NCI-H1417 treated with DMSO at 0.1 percent for 48 hours (cell line): ENCODE measurements around the gene CHSY1.
"Not testable (repeated sequence)": the region's sequence is repeated elsewhere in the genome, so short reads cannot be mapped to it uniquely, and the experiment has no call there.

ENCODE experiments used
- DNase-seq: peaks from one replicate; lab custom pipeline; 2025; lab: John Stamatoyannopoulos, UW

Gene CHSY1

GRCh38 chr15:101134780-101135179 lies 117.1 kb downstream of the CHSY1 start:
- no peak for DNase-seq

- DNase-seq, result no peak
Observed at GRCh38 chr15:101133751-101134261, 118.0 kb downstream of the CHSY1 start.

GRCh38 chr15:101133181-101133460 lies 118.7 kb downstream of the CHSY1 start:
- no peak for DNase-seq

GRCh38 chr15:101132390-101133180 lies 119.3 kb downstream of the CHSY1 start:
- DNase-seq, result no peak

- no peak for DNase-seq
Observed at GRCh38 chr15:101131489-101132389, 120.1 kb downstream of the CHSY1 start.

GRCh38 chr15:101129851-101130380 lies 121.9 kb downstream of the CHSY1 start:
- DNase-seq, result no peak

- DNase-seq, result no peak
Observed at GRCh38 chr15:101128221-101129015, 123.4 kb downstream of the CHSY1 start.

- peak; percentile 88 for DNase-seq
Observed at GRCh38 chr15:101127506-101128076, 124.3 kb downstream of the CHSY1 start.

GRCh38 chr15:101126618-101127505 lies 125.0 kb downstream of the CHSY1 start:
- no peak for DNase-seq

- not testable (repeated sequence) for DNase-seq
Observed at GRCh38 chr15:101125881-101126428, 125.9 kb downstream of the CHSY1 start.
